DMS53 treated with DMSO at 0.1 percent for 48 hours (cell line): ENCODE data around the gene SLC35F1.

Experiments used
- DNase-seq: peaks from one replicate; lab custom pipeline; 2025; ENCODE audit not compliant: unreplicated experiment; lab: John Stamatoyannopoulos, UW

SLC35F1 gene

DNA sequence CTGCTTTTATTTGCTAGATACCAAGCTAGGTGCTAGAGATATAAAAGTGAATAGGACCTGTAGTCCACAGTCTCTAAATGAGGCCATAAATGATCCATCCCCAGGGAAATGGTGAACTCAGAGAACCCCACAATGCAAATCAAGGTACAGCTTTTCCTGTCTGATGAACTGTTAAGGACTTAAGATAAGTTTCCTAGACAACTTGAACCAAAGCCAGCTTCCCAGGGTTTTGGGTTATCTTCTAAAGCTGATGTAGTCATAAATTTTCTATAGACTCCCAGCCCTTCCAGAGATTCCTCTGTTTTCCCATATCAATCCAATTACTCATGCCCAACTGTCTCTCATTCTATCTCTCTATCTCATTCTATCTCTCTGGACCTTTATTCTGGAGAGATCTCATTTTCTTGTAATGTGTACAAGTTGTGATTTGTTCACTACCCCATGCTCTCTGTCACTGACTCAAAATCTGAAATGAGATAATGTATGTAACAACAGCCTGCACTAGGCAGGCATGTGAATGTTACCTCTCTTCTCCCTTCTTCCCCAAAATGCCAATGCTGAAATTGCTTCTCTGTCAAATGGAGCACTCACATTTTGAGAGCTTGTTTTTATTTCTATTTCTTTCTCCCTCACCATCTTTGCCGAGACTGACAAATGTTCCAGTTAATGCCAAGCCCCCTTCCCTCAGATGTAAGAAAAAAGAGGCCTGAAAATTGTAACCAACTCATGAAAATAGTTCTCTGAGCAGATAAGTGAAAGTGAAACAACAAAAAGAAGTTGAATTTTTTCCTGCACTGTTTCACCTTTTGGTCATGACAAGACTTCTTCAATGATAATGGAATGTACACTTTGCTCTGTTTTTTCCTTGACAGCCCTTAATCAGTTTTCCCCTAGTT is 279.9 kb downstream of the SLC35F1 start:
- DNase-seq: no peak

DNA sequence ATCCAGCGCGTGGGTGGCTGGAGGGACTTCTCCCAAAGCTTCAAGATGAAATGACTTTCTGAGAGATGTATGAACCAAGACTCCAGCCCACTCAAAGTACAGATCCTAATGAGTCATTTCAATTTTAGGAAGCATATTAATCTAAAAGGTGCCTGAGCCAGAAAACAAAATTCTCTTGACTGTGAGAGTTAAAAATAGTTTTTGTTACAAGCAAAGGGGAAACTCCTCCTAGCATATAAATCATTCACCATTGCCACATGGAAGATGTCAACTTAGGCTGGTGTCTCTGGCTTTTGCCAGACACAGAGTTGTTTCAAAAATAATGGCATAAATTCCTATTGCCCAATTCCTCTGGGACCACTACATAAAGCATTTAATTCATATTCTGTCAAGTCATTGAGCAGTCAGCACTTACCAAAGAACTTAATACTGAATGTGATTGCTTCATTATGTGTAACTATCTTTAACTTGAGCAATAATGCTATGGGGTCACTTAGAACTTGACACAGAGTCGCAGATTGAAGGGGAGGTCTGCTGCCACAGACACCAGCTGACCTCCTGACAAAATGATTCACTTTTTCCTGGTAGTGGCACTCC is 280.6 kb downstream of the SLC35F1 start:
- no peak for DNase-seq

DNA sequence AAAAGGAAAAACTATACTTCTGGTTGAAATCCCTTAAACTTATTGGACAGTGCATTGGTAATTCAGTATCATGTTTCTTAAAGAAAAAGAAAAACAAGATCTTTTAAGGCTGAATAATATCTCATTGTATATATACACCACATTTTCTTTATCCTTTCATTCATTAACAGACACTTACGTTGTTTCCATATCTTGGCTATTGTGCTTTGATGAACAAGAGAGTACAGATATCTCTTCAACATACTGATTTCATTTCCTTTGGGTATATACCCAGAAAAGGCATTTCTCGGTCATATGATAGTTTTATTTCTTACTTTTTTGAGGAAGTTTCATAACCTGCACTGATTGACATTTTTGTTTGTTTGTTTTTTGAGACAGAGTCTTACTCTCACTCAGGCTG is 281.5 kb downstream of the SLC35F1 start:
- no peak for DNase-seq

DNA sequence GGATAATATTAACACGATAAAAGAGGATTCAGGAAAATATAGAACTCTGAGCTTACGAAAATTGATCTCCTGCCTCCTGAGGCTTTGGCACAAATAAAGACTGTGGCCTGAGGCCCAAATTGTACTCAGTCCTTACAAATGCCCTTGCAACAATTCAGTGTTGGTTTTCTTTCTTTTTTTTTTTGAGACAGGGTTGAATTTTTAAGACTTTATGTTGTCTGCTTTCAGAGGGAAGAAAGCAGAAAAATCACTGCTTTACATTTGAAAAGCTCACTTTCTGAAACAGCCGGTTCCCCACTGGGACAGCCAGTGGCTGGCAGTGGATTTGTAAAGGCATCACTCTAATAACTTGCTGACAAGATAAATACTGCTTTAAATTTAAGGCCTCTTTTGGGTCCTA is 290.5 kb downstream of the SLC35F1 start:
- DNase-seq: no peak

DNA sequence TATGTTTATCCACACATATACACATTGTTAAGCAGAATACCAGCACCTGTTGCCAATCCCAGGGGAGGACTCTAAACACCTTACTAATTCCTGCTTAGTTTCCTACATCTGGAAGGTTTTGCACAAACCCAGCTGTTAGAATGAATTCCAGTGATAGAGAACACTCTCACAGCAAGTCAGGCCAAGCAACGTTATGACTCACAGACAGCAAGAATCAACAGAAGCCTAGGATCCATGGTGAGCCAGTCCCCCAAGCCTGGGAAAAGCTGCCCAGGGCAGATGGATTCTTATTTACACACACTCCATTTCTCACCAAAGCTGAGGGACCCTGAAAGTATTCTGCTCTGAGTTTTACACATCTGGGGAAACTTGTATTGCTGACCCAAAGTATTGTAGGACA is 291.7 kb downstream of the SLC35F1 start:
- peak; percentile 6 for DNase-seq

DNA sequence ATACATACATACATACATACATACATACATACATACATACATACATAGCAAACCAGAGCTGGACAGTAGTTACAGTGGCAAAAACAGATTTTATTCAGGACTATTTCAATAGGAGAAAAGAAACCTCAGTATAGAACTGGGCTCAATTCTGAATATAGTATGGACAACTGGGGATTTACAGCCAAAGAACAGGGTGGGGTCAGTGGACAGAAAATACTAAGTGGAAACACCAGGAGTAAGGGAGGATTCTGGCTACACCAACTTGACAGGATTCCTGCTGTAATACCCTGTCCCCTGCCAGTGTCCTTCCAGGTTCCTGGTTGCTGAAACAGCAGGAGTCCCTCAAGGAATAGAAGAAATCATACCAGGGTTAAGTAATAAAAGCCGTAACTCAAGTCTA is 293.1 kb downstream of the SLC35F1 start:
- no peak for DNase-seq

DNA sequence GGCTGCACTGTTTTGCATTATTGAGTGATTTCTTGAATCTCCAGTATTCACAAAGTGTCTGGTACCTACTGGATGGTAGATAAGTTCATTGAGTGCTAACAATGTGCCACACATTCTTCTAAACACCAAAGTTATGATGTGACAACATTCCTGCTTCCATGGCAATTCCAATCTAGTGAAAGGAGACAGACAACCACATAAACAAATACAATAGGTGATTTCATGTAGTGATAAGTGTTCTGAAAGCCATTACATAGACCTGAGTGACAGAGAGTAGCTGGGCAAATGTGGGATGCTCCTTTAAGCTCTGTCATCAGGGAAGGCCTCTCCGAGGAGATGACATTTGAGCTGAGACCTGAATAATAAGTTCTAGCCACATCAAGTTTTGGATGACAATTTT is 295.5 kb downstream of the SLC35F1 start:
- DNase-seq: no peak

DNA sequence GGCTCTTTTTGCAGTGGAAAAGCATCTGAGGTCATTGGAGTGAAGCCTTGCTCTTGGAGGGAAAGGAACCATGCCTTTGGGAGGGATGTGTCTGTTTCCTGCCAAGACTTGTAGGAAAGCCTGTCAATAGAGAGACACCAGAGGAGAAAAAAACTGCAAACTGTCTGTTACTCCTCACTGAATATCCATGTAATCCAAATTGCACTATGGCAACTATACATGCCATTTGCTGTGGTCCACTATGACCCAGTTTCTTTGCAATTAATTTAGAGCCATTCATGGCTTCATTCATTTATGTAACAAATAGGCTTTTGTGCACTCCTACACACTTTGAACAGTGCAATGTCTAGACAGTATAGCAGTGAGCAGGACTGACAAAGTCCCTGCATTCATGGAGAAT is 296.5 kb downstream of the SLC35F1 start:
- no peak for DNase-seq

DNA sequence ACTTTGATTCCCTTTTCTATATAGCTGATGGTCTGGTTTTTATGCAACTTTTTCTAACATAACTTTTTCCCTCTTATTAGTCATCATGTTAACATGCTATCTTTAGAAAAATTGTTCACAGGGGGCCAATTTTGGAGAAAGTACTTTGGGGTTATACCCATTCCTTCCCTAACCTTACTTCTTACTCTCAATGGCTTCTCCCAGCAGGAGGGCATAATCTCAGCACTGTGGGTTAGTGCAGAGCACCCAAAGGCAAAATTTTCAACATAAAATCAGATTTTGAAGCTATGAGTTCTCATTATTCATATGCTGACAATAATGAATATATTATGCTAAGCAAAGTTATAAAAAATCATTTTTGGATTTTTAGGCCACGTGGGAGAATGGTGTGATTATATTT is 299.2 kb downstream of the SLC35F1 start:
- DNase-seq: no peak

DNA sequence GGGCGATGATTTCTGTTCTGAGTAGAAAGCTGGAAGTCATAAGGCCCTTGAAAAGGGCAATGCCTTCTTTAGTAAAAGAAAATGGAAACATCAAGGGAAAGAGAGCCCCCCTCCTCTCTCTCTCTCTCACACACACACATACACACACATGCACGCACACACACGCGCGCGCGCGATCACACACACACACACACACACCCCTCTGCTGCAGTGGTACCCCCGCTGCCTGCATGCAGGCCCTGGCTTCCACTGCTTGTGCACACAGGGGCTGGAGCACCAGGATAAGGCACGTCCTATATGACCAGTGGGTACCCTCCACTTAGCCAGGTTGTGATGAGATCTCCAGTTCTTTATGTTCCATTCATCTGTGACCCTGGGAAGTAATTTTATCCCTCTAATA is 300.9 kb downstream of the SLC35F1 start:
- DNase-seq: peak; percentile 9

DNA sequence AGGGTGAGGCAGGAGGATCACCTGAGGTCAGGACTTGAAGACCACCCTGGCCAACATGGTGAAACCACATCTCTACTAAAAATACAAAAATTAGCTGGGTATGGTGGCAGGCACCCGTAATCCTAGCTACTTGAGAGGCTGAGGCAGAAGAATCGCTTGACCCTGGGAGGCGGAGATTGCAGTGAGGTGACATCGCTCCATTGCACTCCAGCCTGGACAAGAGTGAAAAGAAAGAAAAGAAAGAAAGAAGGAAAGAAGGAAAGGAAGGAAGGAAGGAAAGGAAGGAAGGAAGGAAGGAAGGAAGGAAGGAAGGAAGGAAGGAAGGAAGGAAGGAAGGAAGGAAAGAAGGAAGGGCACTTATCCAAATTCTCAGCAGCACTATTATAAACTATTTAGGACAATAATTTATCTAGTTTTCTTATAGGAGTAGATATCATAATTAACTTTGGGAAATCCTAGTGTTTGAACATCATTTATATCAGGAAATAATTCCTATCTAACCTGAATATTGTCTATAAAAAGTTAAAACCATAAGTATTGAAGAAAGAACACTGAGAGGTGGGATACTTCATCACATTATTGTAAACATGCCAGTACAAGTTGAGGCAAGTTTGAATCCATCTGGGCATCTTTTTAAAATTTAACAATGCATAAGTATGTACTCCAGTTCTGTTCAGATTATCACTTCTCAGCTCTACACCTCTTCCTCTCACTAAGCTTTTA is 305.5 kb downstream of the SLC35F1 start:
- DNase-seq: no peak

DNA sequence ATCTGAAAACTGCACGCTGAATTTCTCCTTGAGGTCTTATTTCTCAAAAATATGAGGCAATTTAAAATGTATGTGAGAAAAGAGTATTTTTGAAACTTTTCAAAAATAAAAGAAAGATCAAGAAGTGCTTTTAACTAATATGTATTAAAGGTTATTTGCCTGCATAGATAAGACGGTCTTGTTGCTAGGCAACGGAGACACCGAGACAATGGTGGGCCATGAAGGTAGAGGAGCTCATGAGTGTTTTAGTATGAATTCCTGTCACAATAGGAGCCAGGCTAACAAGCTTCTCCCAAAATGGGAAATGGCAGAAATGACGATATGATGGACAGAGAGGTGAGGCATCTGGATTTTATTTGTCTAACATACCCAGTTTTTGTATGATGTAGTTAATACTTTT is 308.2 kb downstream of the SLC35F1 start:
- DNase-seq: no peak

DNA sequence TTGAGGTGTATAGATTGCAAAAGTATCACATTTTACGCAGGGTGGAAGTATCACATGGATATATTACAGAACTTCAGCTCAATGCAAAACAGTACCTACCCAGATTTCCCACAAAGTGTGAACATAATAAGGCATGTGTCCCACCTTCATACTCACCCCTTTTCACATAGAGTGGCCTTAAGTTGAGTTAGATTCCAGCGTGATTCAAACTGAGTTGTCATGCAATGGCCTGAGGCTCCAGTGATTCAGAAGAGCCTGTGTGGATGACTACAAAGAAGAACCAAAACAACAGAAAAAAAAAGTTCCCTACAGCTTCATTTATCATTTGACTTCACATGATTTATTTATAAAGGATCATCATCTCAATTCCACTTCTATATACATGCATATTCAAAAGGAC is 309.7 kb downstream of the SLC35F1 start:
- DNase-seq: no peak

DNA sequence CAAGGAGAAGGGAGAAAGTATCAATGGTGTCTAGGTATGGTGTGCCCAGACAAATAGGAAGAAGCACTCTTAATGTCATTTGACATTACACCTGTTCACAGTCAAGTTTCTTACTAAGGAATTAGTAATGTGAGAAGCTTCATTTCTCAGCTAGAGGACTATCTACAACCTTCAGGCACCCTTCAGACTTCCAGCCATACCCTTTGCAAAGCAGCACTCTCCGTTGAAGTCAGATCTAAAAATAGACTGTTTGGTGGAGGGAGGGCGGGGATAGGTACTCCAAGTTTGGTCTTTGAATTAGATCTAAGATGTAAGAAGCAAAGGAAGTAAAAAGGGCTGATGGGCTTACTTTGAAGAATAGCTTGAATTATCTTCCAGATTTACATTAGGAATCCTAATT is 311.1 kb downstream of the SLC35F1 start:
- no peak for DNase-seq

DNA sequence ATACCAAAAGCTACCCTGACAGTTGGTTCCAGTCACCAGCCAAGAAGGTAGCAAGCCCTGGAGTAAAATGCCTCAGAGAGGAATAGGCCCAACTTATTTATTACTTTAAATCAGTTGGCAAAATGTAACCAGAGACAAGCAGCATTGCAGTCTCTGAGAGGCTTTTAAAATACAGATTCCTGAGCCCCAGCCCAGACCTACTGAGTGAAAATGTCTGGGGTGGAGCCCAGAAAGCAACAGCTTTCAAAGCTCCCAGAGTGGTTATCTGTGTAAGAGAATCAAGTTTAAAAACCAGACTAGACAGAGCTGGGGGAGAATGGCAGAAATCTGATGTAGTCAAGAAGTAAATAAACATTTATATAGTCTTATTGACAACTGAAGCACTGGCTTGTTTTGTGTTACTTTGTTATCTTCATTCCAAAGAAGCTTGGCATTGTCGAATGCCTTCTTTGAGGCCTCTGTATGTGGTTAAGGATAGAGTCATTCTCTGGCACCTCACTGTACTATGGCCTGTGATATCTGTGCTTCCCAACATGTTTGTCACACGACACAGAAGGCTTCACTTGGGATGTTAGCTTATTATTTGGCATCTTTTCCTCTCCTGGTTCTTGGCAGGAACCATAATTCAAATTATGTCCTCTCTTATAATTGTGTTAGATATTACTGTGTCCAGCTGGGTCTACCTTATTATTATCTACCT is 313.5 kb downstream of the SLC35F1 start:
- DNase-seq: no peak

DNA sequence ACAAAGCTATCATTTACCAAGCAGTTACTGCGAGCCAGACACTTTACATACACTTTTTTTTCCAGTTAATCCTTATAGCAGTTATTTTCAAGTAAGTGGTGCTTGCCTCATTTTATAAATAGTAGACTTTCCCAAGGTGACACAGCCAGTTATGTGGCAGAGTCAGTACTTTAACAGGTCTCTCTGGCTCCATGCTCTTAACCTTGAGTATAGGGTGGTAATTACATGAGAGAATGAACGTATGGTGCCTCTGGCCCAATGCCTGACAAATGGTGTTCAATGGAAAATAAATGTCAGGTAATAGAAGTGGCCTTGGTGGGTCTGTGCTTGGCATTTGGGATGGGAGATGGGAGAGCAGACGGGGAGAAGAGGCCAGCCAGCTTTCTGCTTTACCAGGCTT is 316.3 kb downstream of the SLC35F1 start:
- DNase-seq: no peak

DNA sequence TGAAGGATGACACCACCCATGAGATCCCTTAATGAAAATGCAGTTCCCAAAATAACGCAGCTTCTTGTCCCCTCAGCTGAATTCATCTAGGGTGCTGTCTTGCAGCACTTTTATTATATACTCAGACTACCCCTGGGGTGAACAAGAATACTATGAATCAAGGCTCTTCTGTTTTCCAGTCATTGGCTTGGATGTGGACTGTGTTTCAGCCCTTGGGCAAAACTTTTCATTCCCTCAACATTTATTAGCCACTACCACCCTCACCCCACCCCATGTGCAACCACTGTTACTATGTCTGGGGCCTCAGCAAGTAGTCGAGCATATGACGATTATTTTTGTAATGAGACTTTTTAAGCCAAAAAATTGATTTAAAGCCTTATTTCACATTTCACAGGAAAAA is 321.8 kb downstream of the SLC35F1 start:
- DNase-seq: no peak

DNA sequence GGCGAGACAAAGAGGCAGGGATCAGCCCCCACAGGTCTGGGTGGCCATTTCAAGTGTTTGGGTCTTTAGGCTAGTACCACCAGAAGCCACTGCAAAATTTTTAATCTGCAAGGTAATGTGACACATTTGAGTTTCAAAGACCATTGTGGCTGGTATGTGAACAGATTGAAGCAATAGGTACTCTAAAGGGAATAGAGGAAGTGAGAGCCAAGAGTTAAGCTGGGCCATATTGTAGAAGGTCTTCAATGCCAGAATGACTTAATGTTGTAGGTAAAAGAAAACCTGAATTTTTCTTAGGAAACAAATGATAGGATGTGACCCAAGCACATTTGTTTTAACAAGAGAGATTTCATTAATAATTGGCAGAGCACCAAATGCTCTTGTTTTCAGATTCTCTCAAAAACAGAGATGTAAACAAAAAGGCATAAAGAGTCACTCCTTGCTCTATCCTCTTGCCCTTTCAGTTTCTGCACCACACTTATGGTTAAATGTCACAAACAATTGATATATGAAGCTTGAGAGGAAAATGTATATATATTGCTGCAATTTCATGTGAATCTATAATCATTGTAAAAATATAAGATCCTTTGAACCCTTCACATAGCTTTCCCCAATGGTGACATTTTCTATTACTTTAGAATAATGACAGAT is 333.9 kb downstream of the SLC35F1 start:
- DNase-seq: no peak

DNA sequence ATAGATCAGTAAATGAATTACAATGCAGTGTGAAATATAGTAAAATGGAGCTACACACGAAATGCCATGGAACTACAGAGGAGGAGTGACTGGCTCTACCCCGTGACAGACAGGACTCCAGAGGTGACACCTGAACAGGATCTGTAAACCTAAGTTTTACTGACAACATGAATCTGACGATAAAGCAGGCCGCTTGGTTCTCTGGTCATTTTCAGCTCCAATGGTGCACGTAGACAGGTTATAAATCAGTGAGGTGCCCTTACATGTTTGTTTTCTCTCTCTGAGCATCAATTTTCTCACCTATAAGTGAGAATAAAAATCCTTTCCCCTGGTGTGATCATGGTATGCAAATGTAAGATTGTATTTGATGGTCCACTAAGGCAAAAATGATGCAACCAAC is 339.3 kb downstream of the SLC35F1 start:
- DNase-seq: no peak

DNA sequence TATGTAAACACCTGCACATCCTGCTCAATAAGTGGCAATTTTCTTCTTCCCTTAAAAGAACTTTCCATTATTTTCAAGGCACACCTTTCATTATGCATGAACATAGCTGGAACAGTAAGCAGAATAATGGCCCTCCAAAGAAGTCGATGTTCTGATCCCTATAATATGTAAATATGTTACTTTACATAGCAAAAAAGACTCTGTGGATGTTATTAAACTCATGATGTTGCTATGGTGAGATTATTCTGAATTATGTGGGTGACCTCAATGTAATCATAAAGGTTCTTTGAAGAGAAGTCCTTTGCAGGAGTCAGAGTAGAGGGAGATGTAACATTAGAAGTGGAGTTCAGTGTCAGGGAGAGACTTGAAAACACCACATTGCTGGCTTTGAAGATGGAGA is 341.1 kb downstream of the SLC35F1 start:
- no peak for DNase-seq

DNA sequence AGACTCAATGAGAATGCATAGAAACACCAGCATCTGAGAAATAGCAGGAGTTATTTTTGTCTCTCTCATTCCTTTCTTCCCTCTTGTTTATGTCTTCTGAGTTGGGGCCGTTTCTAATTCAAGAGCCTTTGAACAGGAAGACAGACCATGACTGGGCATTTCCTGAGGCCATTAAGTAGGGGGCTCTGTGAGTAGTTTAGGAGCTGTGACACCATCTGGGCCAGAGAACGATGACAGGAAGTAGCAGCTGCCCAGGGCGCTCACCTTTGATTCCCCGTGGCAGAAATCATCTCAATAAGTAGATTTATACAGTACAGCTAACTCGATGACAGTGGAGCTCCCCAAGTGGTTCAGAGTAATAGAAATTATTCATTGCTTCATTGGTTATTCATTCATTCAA is 342.6 kb downstream of the SLC35F1 start:
- no peak for DNase-seq
